ENCODE results near the gene SZT2. TPM values are rescaled to one million over a fixed set of nuclear protein-coding genes. Genes with fewer than 3 reads are reported as not detected.
"Not testable (repeated sequence)": the region's sequence is repeated elsewhere in the genome, so short reads cannot be mapped to it uniquely, and the experiment has no call there.

The SZT2 gene
- total RNA-seq, 1 experiment from 2014 or later, result 9.7 TPM

GRCh38 chr1:43363283-43363934 is 26.3 kb upstream of the SZT2 start:
- peak; percentile 19 for DNase-seq (ENCODE audit: low spot score)

GRCh38 chr1:43363935-43364525 is 25.7 kb upstream of the SZT2 start:
- no peak for DNase-seq (ENCODE audit: low spot score)

GRCh38 chr1:43365678-43366077 is 24.0 kb upstream of the SZT2 start:
- DNase-seq (ENCODE audit: low spot score), result no peak

GRCh38 chr1:43366179-43366578 is 23.5 kb upstream of the SZT2 start:
- DNase-seq (ENCODE audit: low spot score), result no peak

GRCh38 chr1:43366601-43367025 is 23.1 kb upstream of the SZT2 start:
- peak; percentile 36 for DNase-seq (ENCODE audit: low spot score)

- DNase-seq (ENCODE audit: low spot score), result peak; percentile 69
These were observed 22.4 kb upstream of the SZT2 start for GRCh38 chr1:43367026-43367903.

GRCh38 chr1:43367904-43368645 is 21.6 kb upstream of the SZT2 start, which contains the start of gene ELOVL1:
ELOVL1 (minus strand) TSS chr1:43368011; CDS start chr1:43365609, 2,402 bp downstream.
- DNase-seq (ENCODE audit: low spot score), result peak; percentile 73

- DNase-seq (ENCODE audit: low spot score), result peak; percentile 43
These were observed 21.1 kb upstream of the SZT2 start for GRCh38 chr1:43368646-43369020.

- not testable (repeated sequence) for DNase-seq (ENCODE audit: low spot score)
These were observed 19.9 kb upstream of the SZT2 start for GRCh38 chr1:43369779-43370178.

- no peak for DNase-seq (ENCODE audit: low spot score)
These were observed 19.1 kb upstream of the SZT2 start for GRCh38 chr1:43370564-43370963.

- no peak for DNase-seq (ENCODE audit: low spot score)
These were observed 17.5 kb upstream of the SZT2 start for GRCh38 chr1:43372172-43372571.

GRCh38 chr1:43373066-43373940 is 16.4 kb upstream of the SZT2 start:
- DNase-seq (ENCODE audit: low spot score), result peak; percentile 93

- no peak for DNase-seq (ENCODE audit: low spot score)
These were observed 12.9 kb upstream of the SZT2 start for GRCh38 chr1:43376723-43377235.

- no peak for DNase-seq (ENCODE audit: low spot score)
These were observed 11.9 kb upstream of the SZT2 start for GRCh38 chr1:43377831-43378230.

GRCh38 chr1:43379476-43379875 is 10.2 kb upstream of the SZT2 start:
- no peak for DNase-seq (ENCODE audit: low spot score)

- no peak for DNase-seq (ENCODE audit: low spot score)
These were observed 8.1 kb upstream of the SZT2 start for GRCh38 chr1:43381612-43382011.

- DNase-seq (ENCODE audit: low spot score), result no peak
These were observed 7.5 kb upstream of the SZT2 start for GRCh38 chr1:43382027-43382779.

GRCh38 chr1:43383449-43383848 is 6.2 kb upstream of the SZT2 start:
- DNase-seq (ENCODE audit: low spot score), result no peak

GRCh38 chr1:43386676-43387075 is 3.0 kb upstream of the SZT2 start:
- no peak for DNase-seq (ENCODE audit: low spot score)
